H1 (cell line): ENCODE results near the gene ASB7. TPM values are rescaled to one million over a fixed set of nuclear protein-coding genes. Genes with fewer than 3 reads are reported as not detected.

ENCODE experiments used
- HDAC2 ChIP-seq, 2 experiments: fragments of 300-600 bp in 1 of 2; sonication (generic) in 1 of 2; IDR thresholded peaks; 2 replicates each; pipeline ENCODE4 v1.6.1; 2011 to 2012; ENCODE audit warnings: low read depth in 2 of 2, low read length in 2 of 2, mild to moderate bottlenecking in 2 of 2, moderate library complexity in 2 of 2, borderline replicate concordance in 1 of 2, inconsistent platforms in 1 of 2
- KDM5A ChIP-seq: fragments of 200-600 bp; IDR thresholded peaks from 2 replicates; pipeline ENCODE4 v1.7.1; 2012; ENCODE audit warnings: mild to moderate bottlenecking, low read length, inconsistent platforms, mixed read lengths
- MAFK ChIP-seq: IDR thresholded peaks from 2 replicates; pipeline ENCODE4 v1.6.1; 2012; ENCODE audit warnings: low read depth, mild to moderate bottlenecking, improper control_type of control experiment, low read length
- RAD21 ChIP-seq, 2 experiments: IDR thresholded peaks in 1 of 2; conservative IDR thresholded peaks in 1 of 2; 2 replicates each; pipeline ENCODE4 v1.6.1; 2011; ENCODE audit warnings: low read depth in 2 of 2, low read length in 2 of 2, improper control_type of control experiment in 1 of 2, inconsistent platforms in 1 of 2, mild to moderate bottlenecking in 1 of 2, moderate library complexity in 1 of 2
- RBBP5 ChIP-seq: IDR thresholded peaks from 2 replicates; pipeline ENCODE4 v1.7.1; 2012; ENCODE audit warnings: low read depth, mild to moderate bottlenecking, inconsistent platforms, low read length, moderate library complexity, borderline replicate concordance
- SRF ChIP-seq: IDR thresholded peaks from 2 replicates; pipeline ENCODE4 v1.6.1; 2011; ENCODE audit warnings: mild to moderate bottlenecking, low read depth, low read length, moderate library complexity
- polyA plus RNA-seq, 7 experiments: library from polyadenylated mRNA; depleted of rRNA in 3 of 7; stranded (reverse) in 5 of 7; unstranded in 2 of 7; fragments of >200 nt in 5 of 7; fragments of 200-250 nt in 2 of 7; gene quantifications; 1 replicate in 5 of 7; 2 replicates in 1 of 7; 4 replicates in 1 of 7; pipeline versions ENCODE4 v1.2.1 to v1.2.3, GENCODE V29; 2011 to 2013; ENCODE audit warnings: missing spikeins in 2 of 7, mixed read lengths in 2 of 7
- total RNA-seq: library from RNA; stranded (reverse); fragmentation: NEBNext Ultra II Directional; extraction: Animal tissue kit (Norgen Biotek cat#: 25700); gene quantifications from 2 replicates; pipeline ENCODE4 v1.2.1, GENCODE V29; 2021

The ASB7 gene
- total and polyA plus RNA-seq, 2 of the 8 experiments (the other 6 are each of a cell fraction or from before 2014, with no cell fraction given): 5.2 to 12.8 TPM

- no peak for TF ChIP-seq RBBP5
- TF ChIP-seq HDAC2 (IDR thresholded peaks at IDR 0.05; ENCODE audit: borderline replicate concordance in 1 of 2, low read depth in 2 of 2, low read length in 2 of 2): no peak
- TF ChIP-seq MAFK: no peak
- TF ChIP-seq RAD21 (IDR thresholded peaks at IDR 0.05 in 1 of 2, conservative IDR thresholded peaks at IDR 0.05 in 1 of 2; ENCODE audit: low read depth in 2 of 2, low read length in 2 of 2): no peak
- no peak for TF ChIP-seq KDM5A
- no peak for TF ChIP-seq SRF
Observed at GRCh38 chr15:100683434-100683833, 81.0 kb downstream of the ASB7 start (continued).
